Thyroid gland (tissue), 4 donors: ENCODE measurements around the gene REPIN1.

ENCODE experiments used
- CTCF ChIP-seq, 6 experiments: fragments of 200-600 bp in 3 of 6; fragments of 450-650 bp in 3 of 6; sonication (generic) in 3 of 6; IDR thresholded peaks; one replicate each; pipeline ENCODE4 v1.5.1; 2016 to 2019; ENCODE audit warnings: antibody characterized with exemption in 6 of 6, mild to moderate bottlenecking in 2 of 6, inconsistent platforms in 1 of 6, moderate library complexity in 1 of 6
- POLR2A ChIP-seq, 2 donors: fragments of 450-650 bp; IDR thresholded peaks; one replicate each; pipeline ENCODE4 v1.6.1; 2017; ENCODE audit warnings: antibody characterized with exemption in 2 of 2, mild to moderate bottlenecking in 2 of 2, moderate library complexity in 1 of 2

- TF ChIP-seq CTCF (IDR thresholded peaks at IDR 0.05) (peak in 2 of 6 experiments; percentile 22 to 38), POLR2A (IDR thresholded peaks at IDR 0.05) (peak in 1 of 2 donors; percentile 51)
Measured at GRCh38 chr7:150322833-150323681, 45.6 kb upstream of the REPIN1 start, which contains the start of the genes ACTR3C and LRRC61.
